GM12878 (cell line): ENCODE data around the gene MGLL. TPM values are rescaled to one million over a fixed set of nuclear protein-coding genes. Genes with fewer than 3 reads are reported as not detected.
"Not testable (repeated sequence)": the region's sequence is repeated elsewhere in the genome, so short reads cannot be mapped to it uniquely, and the experiment has no call there.

Experiments used
- ATAC-seq: fragments of 200-7000 bp; cut with Tn5 transposase; 3 replicates; pipeline ENCODE4 v1.9.1; 2020; ENCODE audit warnings: mild to moderate bottlenecking, moderate library complexity
- BruUV-seq: library from RNA; stranded (reverse); fragments of 400-500 nt; replicated peaks from 2 replicates; lab custom pipeline; 2021; lab: Mats Ljungman, UMichigan
- CTCF ChIA-PET: fragments of 300-600 bp; sonication (Branson Sonifier 250); formaldehyde crosslinking; extraction: SDS; loops from one replicate; lab custom pipeline; 2021; ENCODE audit warnings: inconsistent platforms; lab: Yijun Ruan, JAX
- POLR2A ChIA-PET: fragments of 350-600 bp; formaldehyde crosslinking; extraction: SDS; loops from one replicate; lab custom pipeline; 2021; ENCODE audit warnings: inconsistent platforms; lab: Charles Lee
- RAD21 ChIA-PET: fragments of 300-600 bp; sonication (Branson Sonifier 250); formaldehyde crosslinking; loops from one replicate; lab custom pipeline; 2023; ENCODE audit warnings: antibody characterized with exemption; ENCODE audit not compliant: unreplicated experiment; lab: Charles Lee
- SMC1A ChIA-PET: fragments of 300-600 bp; sonication (Branson Sonifier 250); formaldehyde crosslinking; loops from one replicate; lab custom pipeline; 2023; ENCODE audit not compliant: unreplicated experiment, uncharacterized antibody; lab: Charles Lee
- DNase-seq: peaks from one replicate; pipeline ENCODE4 v3.0.0-alpha.2; 2011; ENCODE audit warnings: low read depth, low spot score
- FAIRE-seq: peaks from 3 replicates; lab custom pipeline; 2011; peaks lifted over from hg19 to GRCh38; lab: Jason Lieb, UNC
- H2AFZ ChIP-seq: 2 replicates; pipeline ENCODE4 v1.6.0; 2011; ENCODE audit warnings: low read depth, low read length, control low read depth; ENCODE audit not compliant: control insufficient read depth
- H3K27ac ChIP-seq: 2 replicates; pipeline ENCODE4 v1.5.1; 2011; ENCODE audit warnings: control low read depth; ENCODE audit not compliant: control insufficient read depth, insufficient read depth
- H3K27me3 ChIP-seq, 2 experiments: replicated peaks in 1 of 2; 2 replicates each; pipeline versions ENCODE4 v1.6.0 to v1.6.1; 2011; ENCODE audit warnings: low read length in 1 of 2; ENCODE audit not compliant: control insufficient read depth in 2 of 2, insufficient read depth in 2 of 2
- H3K36me3 ChIP-seq, 2 experiments: 2 replicates each; pipeline ENCODE4 v1.5.1; 2011; ENCODE audit warnings: low read length in 1 of 2; ENCODE audit not compliant: control insufficient read depth in 2 of 2, insufficient read depth in 2 of 2
- H3K4me1 ChIP-seq: 2 replicates; pipeline ENCODE4 v1.6.1; 2011; ENCODE audit warnings: mild to moderate bottlenecking, low read length, moderate library complexity, mixed read lengths; ENCODE audit not compliant: control insufficient read depth, insufficient read depth
- H3K4me2 ChIP-seq: 2 replicates; pipeline ENCODE4 v1.6.0; 2011; ENCODE audit warnings: control low read depth; ENCODE audit not compliant: control insufficient read depth, insufficient read depth
- H3K4me3 ChIP-seq: fragments of 200-600 bp; sonication (generic); 2 replicates; pipeline ENCODE4 v1.5.1; 2016
- H3K79me2 ChIP-seq: 2 replicates; pipeline ENCODE4 v1.6.0; 2011; ENCODE audit warnings: low read length; ENCODE audit not compliant: control insufficient read depth, insufficient read depth
- H3K9ac ChIP-seq: 2 replicates; pipeline ENCODE4 v1.8.0; 2011; ENCODE audit warnings: low read length, control low read depth, mixed read lengths; ENCODE audit not compliant: control insufficient read depth, insufficient read depth
- H3K9me3 ChIP-seq: replicated peaks from 3 replicates; pipeline ENCODE4 v1.5.1; 2011; ENCODE audit warnings: mild to moderate bottlenecking, low read length; ENCODE audit not compliant: control insufficient read depth, insufficient read depth
- H4K20me1 ChIP-seq: 2 replicates; pipeline ENCODE4 v1.6.0; 2011; ENCODE audit not compliant: control insufficient read depth, insufficient read depth
- CBX3 ChIP-seq: fragments of 200-600 bp; sonication (generic); IDR thresholded peaks from 2 replicates; pipeline ENCODE4 v1.6.1; 2016; ENCODE audit warnings: low read depth, borderline replicate concordance
- FOS ChIP-seq: IDR thresholded peaks from 3 replicates; pipeline ENCODE4 v1.6.1; 2011; ENCODE audit warnings: borderline replicate concordance; ENCODE audit not compliant: insufficient read length; ENCODE audit errors: extremely low read depth
- RAD51 ChIP-seq: fragments of 450-650 bp; IDR thresholded peaks from 2 replicates; pipeline ENCODE4 v1.6.1; 2016; ENCODE audit warnings: moderate library complexity, mild to moderate bottlenecking, inconsistent platforms
- SMAD5 ChIP-seq: IDR thresholded peaks from 2 replicates; pipeline ENCODE4 v1.6.1; 2016; ENCODE audit warnings: antibody characterized with exemption, low read depth
- YBX1 ChIP-seq: fragments of 450-650 bp; IDR thresholded peaks from 2 replicates; pipeline ENCODE4 v1.6.1; 2016; ENCODE audit warnings: antibody characterized with exemption
- ZNF217 ChIP-seq: fragments of 450-650 bp; IDR thresholded peaks from 2 replicates; pipeline ENCODE4 v1.6.1; 2017; ENCODE audit warnings: antibody characterized with exemption, mild to moderate bottlenecking
- WGBS: methylation state at CpG from one replicate; pipeline ENCODE4 v1.1.6; 2016; ENCODE audit warnings: low lambda C conversion rate; ENCODE audit not compliant: insufficient replicate concordance, insufficient coverage; ENCODE audit errors: missing lambda C conversion rate; 5-methylcytosine and 5-hydroxymethylcytosine counted together
- in situ Hi-C: fragments of 300-500 bp; cut with MboI; formaldehyde crosslinking; loops from 9 replicates; pipeline ENCODE4 v1.14.3; 2018; ENCODE audit warnings: mixed read lengths
- intact Hi-C: fragments of 100-400 bp; cut with micrococcal nuclease; formaldehyde crosslinking; loops from one replicate; pipeline ENCODE4 v1.14.2; 2022; ENCODE audit not compliant: unreplicated experiment
- polyA plus RNA-seq, 11 experiments: library from polyadenylated mRNA; depleted of rRNA in 4 of 11; unstranded in 6 of 11; stranded (reverse) in 5 of 11; fragments of >200 nt; fragmentation: Nextera tagmentation in 4 of 11; fragmentation: Illumina TruSeq in 1 of 11; extraction: Ambion mirVana in 4 of 11; extraction: Trizol in 1 of 11; gene quantifications; 1 replicate in 1 of 11; 2 replicates in 10 of 11; pipeline versions ENCODE4 v1.2.1 to v1.2.3, GENCODE V29; 2011 to 2016; ENCODE audit warnings: inconsistent platforms in 2 of 11, missing spikeins in 2 of 11, low read depth in 1 of 11
- total RNA-seq, 4 experiments: library from RNA; depleted of rRNA in 3 of 4; stranded (reverse); fragments of >200 nt in 3 of 4; fragmentation: Illumina TruSeq in 1 of 4; extraction: Trizol in 1 of 4; gene quantifications; 2 replicates each; pipeline versions ENCODE4 v1.2.1 to v1.2.3, GENCODE V29; 2013 to 2021
- TF ChIP-seq, protein P1 (sequence below): IDR thresholded peaks from 2 replicates; pipeline ENCODE4 v1.6.1; 2011; ENCODE audit warnings: borderline replicate concordance, low read depth, mild to moderate bottlenecking, moderate library complexity, low read length; ENCODE audit not compliant: insufficient read depth, poor library complexity, severe bottlenecking
- TF ChIP-seq, protein P2 (sequence below): IDR thresholded peaks from 2 replicates; pipeline ENCODE4 v1.6.1; 2012; ENCODE audit warnings: improper control_type of control experiment, low read depth, low read length; ENCODE audit not compliant: insufficient replicate concordance

The MGLL gene
- total and polyA plus RNA-seq, 10 of the 15 experiments (the other 5 are each of a cell fraction or from before 2014, with no cell fraction given), result 44.9 to 177 (median 72.9) TPM

GRCh38 chr3:127655641-127656040, 166.7 kb downstream of the MGLL start (continued):
- TF ChIP-seq, protein P1, sequence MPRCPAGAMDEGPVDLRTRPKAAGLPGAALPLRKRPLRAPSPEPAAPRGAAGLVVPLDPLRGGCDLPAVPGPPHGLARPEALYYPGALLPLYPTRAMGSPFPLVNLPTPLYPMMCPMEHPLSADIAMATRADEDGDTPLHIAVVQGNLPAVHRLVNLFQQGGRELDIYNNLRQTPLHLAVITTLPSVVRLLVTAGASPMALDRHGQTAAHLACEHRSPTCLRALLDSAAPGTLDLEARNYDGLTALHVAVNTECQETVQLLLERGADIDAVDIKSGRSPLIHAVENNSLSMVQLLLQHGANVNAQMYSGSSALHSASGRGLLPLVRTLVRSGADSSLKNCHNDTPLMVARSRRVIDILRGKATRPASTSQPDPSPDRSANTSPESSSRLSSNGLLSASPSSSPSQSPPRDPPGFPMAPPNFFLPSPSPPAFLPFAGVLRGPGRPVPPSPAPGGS, result no peak

GRCh38 chr3:127654993-127655392, 167.3 kb downstream of the MGLL start:
- H3K36me3 ChIP-seq, FAIRE-seq, H3K27ac ChIP-seq, H3K79me2 ChIP-seq, DNase-seq, H3K9ac ChIP-seq, BruUV-seq, H3K27me3 ChIP-seq, POLR2A ChIA-PET, H2AFZ ChIP-seq, H3K9me3 ChIP-seq, H4K20me1 ChIP-seq, ATAC-seq, H3K4me2 ChIP-seq, intact Hi-C loops, H3K4me3 ChIP-seq, H3K4me1 ChIP-seq: not testable (repeated sequence)
- ChIA-PET SMC1A (interaction anchor here (1.2 kb wide), 1 partner anchor 305 kb away, joined by 3 read pairs; no protein-coding TSS in a partner anchor), RAD21 (interaction anchor here (1.1 to 1.5 kb wide), 2 partner anchors 305 to 310 kb away, joined by 3 to 4 read pairs; no protein-coding TSS in a partner anchor), CTCF (interaction anchor here (0.7 to 1.1 kb wide), 2 partner anchors 92 to 317 kb away, joined by 3 to 4 read pairs; no protein-coding TSS in a partner anchor)
- in situ Hi-C loops, result loop anchor here (5.0 kb wide), 1 partner anchor 307 kb away; no protein-coding TSS in a partner anchor
- 96% methylated on average over 6 of the region's 6 CpGs for WGBS

DNA sequence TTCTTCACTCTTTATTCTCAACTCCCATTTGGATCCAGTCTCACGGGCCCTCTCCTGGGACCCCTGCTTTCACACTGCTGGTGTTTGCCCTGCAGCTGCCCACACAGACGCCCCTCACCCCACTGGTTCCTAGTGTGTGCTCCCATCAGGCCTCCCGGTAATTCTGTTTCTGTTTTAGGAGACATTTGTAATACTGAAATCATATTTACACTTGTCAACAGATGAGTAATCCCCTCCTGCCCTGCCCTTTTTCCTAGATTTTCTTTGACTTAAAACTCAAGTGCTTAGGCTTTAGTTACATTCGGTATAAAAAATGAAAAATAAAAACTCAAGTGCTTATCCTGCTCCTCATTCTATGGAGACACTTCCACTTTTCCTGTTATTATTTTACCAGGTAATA, 167.9 kb downstream of the MGLL start:
- ChIA-PET CTCF (interaction anchor here (0.7 to 4.0 kb wide), 2 partner anchors 92 to 305 kb away, joined by 3 to 53 read pairs; no protein-coding TSS in a partner anchor), RAD21 (no interaction called here), SMC1A (no interaction called here), POLR2A (no interaction called here)
- in situ Hi-C loops (loop anchor here (5.0 kb wide), 1 partner anchor 308 kb away; no protein-coding TSS in a partner anchor), intact Hi-C loops (no loop called here)
- H3K36me3 ChIP-seq, result no peaks in the 10 kb centered on the region
- H3K4me2 ChIP-seq, result no peak overlapping the region
- H3K9ac ChIP-seq, result no peak overlapping the region
- FAIRE-seq, result no peak
- H3K9me3 ChIP-seq, result no peaks in the 10 kb centered on the region
- H2AFZ ChIP-seq, result no peak overlapping the region
- no peak for ATAC-seq
- no peaks in the 10 kb centered on the region for H3K79me2 ChIP-seq
- no TSS peak for BruUV-seq
- 42% methylated on average over 4 of the region's 4 CpGs for WGBS
- no peaks in the 10 kb centered on the region for H4K20me1 ChIP-seq
- peaks cover 6% of the 10 kb centered on the region; the same call in 1 of the 2 replicates for H3K4me1 ChIP-seq
- H3K4me3 ChIP-seq, result no peak overlapping the region
- H3K27me3 ChIP-seq, result no peaks in the 10 kb centered on the region
- H3K27ac ChIP-seq, result no peak overlapping the region
- DNase-seq, result no peak
- TF ChIP-seq RAD51 (no peak), CBX3 (no peak), YBX1 (no peak), SMAD5 (no peak), FOS (no peak), ZNF217 (no peak)
- TF ChIP-seq, protein P2, sequence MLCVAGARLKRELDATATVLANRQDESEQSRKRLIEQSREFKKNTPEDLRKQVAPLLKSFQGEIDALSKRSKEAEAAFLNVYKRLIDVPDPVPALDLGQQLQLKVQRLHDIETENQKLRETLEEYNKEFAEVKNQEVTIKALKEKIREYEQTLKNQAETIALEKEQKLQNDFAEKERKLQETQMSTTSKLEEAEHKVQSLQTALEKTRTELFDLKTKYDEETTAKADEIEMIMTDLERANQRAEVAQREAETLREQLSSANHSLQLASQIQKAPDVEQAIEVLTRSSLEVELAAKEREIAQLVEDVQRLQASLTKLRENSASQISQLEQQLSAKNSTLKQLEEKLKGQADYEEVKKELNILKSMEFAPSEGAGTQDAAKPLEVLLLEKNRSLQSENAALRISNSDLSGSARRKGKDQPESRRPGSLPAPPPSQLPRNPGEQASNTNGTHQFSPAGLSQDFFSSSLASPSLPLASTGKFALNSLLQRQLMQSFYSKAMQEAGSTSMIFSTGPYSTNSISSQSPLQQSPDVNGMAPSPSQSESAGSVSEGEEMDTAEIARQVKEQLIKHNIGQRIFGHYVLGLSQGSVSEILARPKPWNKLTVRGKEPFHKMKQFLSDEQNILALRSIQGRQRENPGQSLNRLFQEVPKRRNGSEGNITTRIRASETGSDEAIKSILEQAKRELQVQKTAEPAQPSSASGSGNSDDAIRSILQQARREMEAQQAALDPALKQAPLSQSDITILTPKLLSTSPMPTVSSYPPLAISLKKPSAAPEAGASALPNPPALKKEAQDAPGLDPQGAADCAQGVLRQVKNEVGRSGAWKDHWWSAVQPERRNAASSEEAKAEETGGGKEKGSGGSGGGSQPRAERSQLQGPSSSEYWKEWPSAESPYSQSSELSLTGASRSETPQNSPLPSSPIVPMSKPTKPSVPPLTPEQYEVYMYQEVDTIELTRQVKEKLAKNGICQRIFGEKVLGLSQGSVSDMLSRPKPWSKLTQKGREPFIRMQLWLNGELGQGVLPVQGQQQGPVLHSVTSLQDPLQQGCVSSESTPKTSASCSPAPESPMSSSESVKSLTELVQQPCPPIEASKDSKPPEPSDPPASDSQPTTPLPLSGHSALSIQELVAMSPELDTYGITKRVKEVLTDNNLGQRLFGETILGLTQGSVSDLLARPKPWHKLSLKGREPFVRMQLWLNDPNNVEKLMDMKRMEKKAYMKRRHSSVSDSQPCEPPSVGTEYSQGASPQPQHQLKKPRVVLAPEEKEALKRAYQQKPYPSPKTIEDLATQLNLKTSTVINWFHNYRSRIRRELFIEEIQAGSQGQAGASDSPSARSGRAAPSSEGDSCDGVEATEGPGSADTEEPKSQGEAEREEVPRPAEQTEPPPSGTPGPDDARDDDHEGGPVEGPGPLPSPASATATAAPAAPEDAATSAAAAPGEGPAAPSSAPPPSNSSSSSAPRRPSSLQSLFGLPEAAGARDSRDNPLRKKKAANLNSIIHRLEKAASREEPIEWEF, result no peak
